ENCODE results near the gene DZIP3. TPM values are rescaled to one million over a fixed set of nuclear protein-coding genes. Genes with fewer than 3 reads are reported as not detected.

The DZIP3 gene
- total and polyA plus RNA-seq, 2 of the 8 experiments (the other 6 are each of a cell fraction or from before 2014, with no cell fraction given), result 10.4 to 24.3 TPM

DNA sequence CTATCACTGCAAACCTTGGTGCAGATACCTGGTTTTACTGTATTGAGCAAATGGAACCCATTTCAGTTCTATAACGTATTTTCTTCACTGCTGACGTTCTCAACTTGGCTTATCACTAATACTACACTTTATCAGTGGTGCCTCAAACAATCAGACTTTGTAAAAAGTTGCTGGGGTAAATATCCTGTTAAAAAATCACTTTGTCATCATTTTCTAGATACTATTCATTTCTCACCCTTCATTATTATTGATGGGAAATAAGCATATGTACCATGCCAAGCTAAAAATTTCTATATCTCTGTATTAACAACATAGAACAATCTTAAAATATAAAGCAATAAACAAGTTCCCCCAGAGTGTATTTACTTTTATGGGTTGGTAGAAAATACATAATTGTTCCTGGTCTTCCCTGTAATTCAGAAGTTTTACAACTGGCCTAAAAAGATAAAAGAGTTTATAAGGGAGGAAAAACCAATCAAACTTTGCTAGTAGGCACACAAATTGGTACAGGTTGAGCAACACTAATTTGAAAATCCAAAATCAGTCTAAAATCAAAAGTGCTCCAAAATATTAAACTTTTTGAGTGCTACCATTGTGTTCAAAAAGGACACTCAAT lies 33.4 kb upstream of the DZIP3 start (continued):
- no peak for TF ChIP-seq SP2 (IDR thresholded peaks at IDR 0.05; ENCODE audit: low read length)
- no peak for TF ChIP-seq E2F6 (IDR thresholded peaks at IDR 0.05)
- TF ChIP-seq JUND (IDR thresholded peaks at IDR 0.05; ENCODE audit: low read length), result no peak
- TF ChIP-seq TBP (IDR thresholded peaks at IDR 0.05; ENCODE audit: low read depth, low read length), result no peak

Data from H1 (cell line).